GM12878 (cell line): ENCODE results near the gene RASAL3. TPM values are rescaled to one million over a fixed set of nuclear protein-coding genes. Genes with fewer than 3 reads are reported as not detected.

Source experiments
- BCL3 ChIP-seq: IDR thresholded peaks from 2 replicates; pipeline ENCODE4 v1.6.1; 2011; ENCODE audit warnings: borderline replicate concordance, low read depth, mild to moderate bottlenecking, moderate library complexity, low read length; ENCODE audit not compliant: insufficient read depth, poor library complexity, severe bottlenecking
- EP300 ChIP-seq, 2 experiments: fragments of 150-350 bp in 1 of 2; IDR thresholded peaks; 2 replicates each; pipeline ENCODE4 v1.6.1; 2011 to 2012; ENCODE audit warnings: low read depth in 2 of 2, low read length in 2 of 2, borderline replicate concordance in 1 of 2, improper control_type of control experiment in 1 of 2, inconsistent platforms in 1 of 2; ENCODE audit not compliant: control insufficient read depth in 1 of 2
- HDAC6 ChIP-seq: fragments of 200-600 bp; sonication (generic); IDR thresholded peaks from one replicate; pipeline ENCODE4 v1.8.0; 2017; ENCODE audit warnings: antibody characterized with exemption; ENCODE audit not compliant: unreplicated experiment
- JUNB ChIP-seq: IDR thresholded peaks from 2 replicates; pipeline ENCODE4 v1.6.1; 2016; ENCODE audit warnings: antibody characterized with exemption, mild to moderate bottlenecking
- KLF5 ChIP-seq: fragments of 450-650 bp; IDR thresholded peaks from 2 replicates; pipeline ENCODE4 v1.6.1; 2014; ENCODE audit warnings: mild to moderate bottlenecking; ENCODE audit not compliant: partially characterized antibody
- POU2F2 ChIP-seq: IDR thresholded peaks from 3 replicates; pipeline ENCODE4 v1.6.1; 2011; ENCODE audit warnings: low read depth, mild to moderate bottlenecking, low read length, borderline replicate concordance
- RBBP5 ChIP-seq: fragments of 200-600 bp; sonication (generic); conservative IDR thresholded peaks from 2 replicates; pipeline ENCODE4 v1.6.1; 2016
- SREBF1 ChIP-seq: IDR thresholded peaks from 2 replicates; pipeline ENCODE4 v1.6.1; 2012; ENCODE audit warnings: mild to moderate bottlenecking, low read length
- SUZ12 ChIP-seq: fragments of 200-600 bp; sonication (generic); IDR thresholded peaks from one replicate; pipeline ENCODE4 v1.6.1; 2018; ENCODE audit warnings: antibody characterized with exemption, mild to moderate bottlenecking; ENCODE audit not compliant: unreplicated experiment
- YY1 ChIP-seq: IDR thresholded peaks from 2 replicates; pipeline ENCODE4 v1.6.1; 2011; ENCODE audit warnings: low read depth, mild to moderate bottlenecking, low read length
- ZNF592 ChIP-seq: fragments of 450-650 bp; IDR thresholded peaks from 2 replicates; pipeline ENCODE4 v1.6.1; 2017; ENCODE audit warnings: mild to moderate bottlenecking, moderate library complexity
- polyA plus RNA-seq, 11 experiments: library from polyadenylated mRNA; depleted of rRNA in 4 of 11; unstranded in 6 of 11; stranded (reverse) in 5 of 11; fragments of >200 nt; fragmentation: Nextera tagmentation in 4 of 11; fragmentation: Illumina TruSeq in 1 of 11; extraction: Ambion mirVana in 4 of 11; extraction: Trizol in 1 of 11; gene quantifications; 1 replicate in 1 of 11; 2 replicates in 10 of 11; pipeline versions ENCODE4 v1.2.1 to v1.2.3, GENCODE V29; 2011 to 2016; ENCODE audit warnings: inconsistent platforms in 2 of 11, missing spikeins in 2 of 11, low read depth in 1 of 11
- total RNA-seq, 4 experiments: library from RNA; depleted of rRNA in 3 of 4; stranded (reverse); fragments of >200 nt in 3 of 4; fragmentation: Illumina TruSeq in 1 of 4; extraction: Trizol in 1 of 4; gene quantifications; 2 replicates each; pipeline versions ENCODE4 v1.2.1 to v1.2.3, GENCODE V29; 2013 to 2021
- TF ChIP-seq, protein P1 (sequence below): fragments of 450-650 bp; IDR thresholded peaks from 2 replicates; pipeline ENCODE4 v1.6.1; 2017; ENCODE audit warnings: mild to moderate bottlenecking, moderate library complexity
- TF ChIP-seq, protein P2 (sequence below): IDR thresholded peaks from 2 replicates; pipeline ENCODE4 v1.6.1; 2011; ENCODE audit warnings: borderline replicate concordance, low read depth, mild to moderate bottlenecking, moderate library complexity, mixed read lengths, low read length; ENCODE audit not compliant: insufficient read depth; ENCODE audit errors: extremely low read length

RASAL3 gene
- total and polyA plus RNA-seq, 10 of the 15 experiments (the other 5 are each of a cell fraction or from before 2014, with no cell fraction given), result 1.7 to 81.3 (median 23.2) TPM

DNA sequence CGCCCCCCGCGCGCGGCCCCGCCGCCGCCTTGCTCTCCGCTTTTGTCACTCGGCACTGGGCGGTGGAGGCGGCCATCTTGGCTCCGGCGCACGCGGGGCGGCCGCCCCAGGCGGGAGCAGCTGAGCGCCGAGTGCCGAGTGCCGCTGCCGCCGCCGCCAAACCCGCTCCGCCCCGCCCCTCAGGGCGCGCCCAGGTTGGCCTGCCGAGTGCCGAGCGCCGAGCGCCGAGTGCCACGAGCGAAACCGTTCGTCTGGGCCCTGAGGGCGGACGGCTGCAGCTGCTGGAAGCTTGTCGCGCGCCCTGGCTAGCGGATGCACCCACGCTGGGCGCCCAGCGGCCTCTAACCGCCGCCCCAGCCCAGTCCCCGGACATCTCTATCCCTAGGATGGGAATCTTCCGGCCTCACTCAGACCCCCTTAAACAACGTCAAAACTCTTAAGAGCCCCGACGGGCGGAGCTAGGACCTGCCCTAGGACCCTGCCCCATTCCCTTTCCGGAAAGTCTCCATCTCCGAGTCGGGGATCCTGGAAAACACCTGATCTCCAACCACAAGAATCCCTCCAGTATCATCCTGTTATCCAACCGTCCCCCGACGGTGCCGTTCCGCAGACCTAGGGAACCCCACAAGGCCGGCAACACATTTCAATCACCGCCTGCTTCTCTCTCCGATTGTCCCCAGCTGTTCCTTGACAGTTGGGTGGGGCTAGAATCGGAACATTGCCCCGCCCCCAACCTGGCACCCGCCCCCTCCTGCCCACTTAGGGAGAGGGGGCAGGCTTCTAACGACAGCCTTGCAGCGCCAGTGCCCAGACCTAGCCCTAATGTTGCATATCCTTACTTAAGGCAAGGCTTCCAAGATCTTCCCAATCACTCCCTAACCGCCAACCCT, 31.5 kb downstream of the RASAL3 start (continued):
- TF ChIP-seq, protein P1, sequence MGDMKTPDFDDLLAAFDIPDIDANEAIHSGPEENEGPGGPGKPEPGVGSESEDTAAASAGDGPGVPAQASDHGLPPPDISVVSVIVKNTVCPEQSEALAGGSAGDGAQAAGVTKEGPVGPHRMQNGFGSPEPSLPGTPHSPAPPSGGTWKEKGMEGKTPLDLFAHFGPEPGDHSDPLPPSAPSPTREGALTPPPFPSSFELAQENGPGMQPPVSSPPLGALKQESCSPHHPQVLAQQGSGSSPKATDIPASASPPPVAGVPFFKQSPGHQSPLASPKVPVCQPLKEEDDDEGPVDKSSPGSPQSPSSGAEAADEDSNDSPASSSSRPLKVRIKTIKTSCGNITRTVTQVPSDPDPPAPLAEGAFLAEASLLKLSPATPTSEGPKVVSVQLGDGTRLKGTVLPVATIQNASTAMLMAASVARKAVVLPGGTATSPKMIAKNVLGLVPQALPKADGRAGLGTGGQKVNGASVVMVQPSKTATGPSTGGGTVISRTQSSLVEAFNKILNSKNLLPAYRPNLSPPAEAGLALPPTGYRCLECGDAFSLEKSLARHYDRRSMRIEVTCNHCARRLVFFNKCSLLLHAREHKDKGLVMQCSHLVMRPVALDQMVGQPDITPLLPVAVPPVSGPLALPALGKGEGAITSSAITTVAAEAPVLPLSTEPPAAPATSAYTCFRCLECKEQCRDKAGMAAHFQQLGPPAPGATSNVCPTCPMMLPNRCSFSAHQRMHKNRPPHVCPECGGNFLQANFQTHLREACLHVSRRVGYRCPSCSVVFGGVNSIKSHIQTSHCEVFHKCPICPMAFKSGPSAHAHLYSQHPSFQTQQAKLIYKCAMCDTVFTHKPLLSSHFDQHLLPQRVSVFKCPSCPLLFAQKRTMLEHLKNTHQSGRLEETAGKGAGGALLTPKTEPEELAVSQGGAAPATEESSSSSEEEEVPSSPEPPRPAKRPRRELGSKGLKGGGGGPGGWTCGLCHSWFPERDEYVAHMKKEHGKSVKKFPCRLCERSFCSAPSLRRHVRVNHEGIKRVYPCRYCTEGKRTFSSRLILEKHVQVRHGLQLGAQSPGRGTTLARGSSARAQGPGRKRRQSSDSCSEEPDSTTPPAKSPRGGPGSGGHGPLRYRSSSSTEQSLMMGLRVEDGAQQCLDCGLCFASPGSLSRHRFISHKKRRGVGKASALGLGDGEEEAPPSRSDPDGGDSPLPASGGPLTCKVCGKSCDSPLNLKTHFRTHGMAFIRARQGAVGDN, result peak; percentile 39; the same call in 1 of the 2 replicates
- no peak; a peak in 1 of 4 replicates for TF ChIP-seq EP300 (IDR thresholded peaks at IDR 0.05; ENCODE audit: borderline replicate concordance in 1 of 2, control insufficient read depth in 1 of 2, low read depth in 2 of 2, low read length in 2 of 2)
- TF ChIP-seq KLF5, result peak; percentile 88
- no peak for TF ChIP-seq HDAC6
- no peak for TF ChIP-seq SREBF1
- TF ChIP-seq, protein P2, sequence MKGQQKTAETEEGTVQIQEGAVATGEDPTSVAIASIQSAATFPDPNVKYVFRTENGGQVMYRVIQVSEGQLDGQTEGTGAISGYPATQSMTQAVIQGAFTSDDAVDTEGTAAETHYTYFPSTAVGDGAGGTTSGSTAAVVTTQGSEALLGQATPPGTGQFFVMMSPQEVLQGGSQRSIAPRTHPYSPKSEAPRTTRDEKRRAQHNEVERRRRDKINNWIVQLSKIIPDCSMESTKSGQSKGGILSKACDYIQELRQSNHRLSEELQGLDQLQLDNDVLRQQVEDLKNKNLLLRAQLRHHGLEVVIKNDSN, result peak; percentile 50
- TF ChIP-seq BCL3, result peak; percentile 30
- peak; percentile 97 for TF ChIP-seq YY1
- TF ChIP-seq POU2F2, result peak; percentile 59; the same call in 2 of the 3 replicates
- TF ChIP-seq JUNB, result no peak
- TF ChIP-seq SUZ12, result no peak
- TF ChIP-seq ZNF592, result peak; percentile 68
- TF ChIP-seq RBBP5, result no peak
